ELR (cell line): ENCODE results near the gene DGKQ.
A peak's percentile ranks its signal among the peaks of the same experiment; 100 is the strongest.
"Not testable (repeated sequence)": the region's sequence is repeated elsewhere in the genome, so short reads cannot be mapped to it uniquely, and the experiment has no call there.

Source experiments
- DNase-seq: peaks from one replicate; pipeline ENCODE4 v3.0.0-alpha.2; 2015; ENCODE audit warnings: low read depth

Gene DGKQ

GRCh38 chr4:1010395-1011021, 37.1 kb upstream of the DGKQ start:
- DNase-seq, result peak; percentile 88

GRCh38 chr4:1009542-1010394, 36.4 kb upstream of the DGKQ start:
- DNase-seq, result peak; percentile 65

- DNase-seq, result peak; percentile 17
Observed at GRCh38 chr4:1008840-1009541, 35.6 kb upstream of the DGKQ start.

DNA sequence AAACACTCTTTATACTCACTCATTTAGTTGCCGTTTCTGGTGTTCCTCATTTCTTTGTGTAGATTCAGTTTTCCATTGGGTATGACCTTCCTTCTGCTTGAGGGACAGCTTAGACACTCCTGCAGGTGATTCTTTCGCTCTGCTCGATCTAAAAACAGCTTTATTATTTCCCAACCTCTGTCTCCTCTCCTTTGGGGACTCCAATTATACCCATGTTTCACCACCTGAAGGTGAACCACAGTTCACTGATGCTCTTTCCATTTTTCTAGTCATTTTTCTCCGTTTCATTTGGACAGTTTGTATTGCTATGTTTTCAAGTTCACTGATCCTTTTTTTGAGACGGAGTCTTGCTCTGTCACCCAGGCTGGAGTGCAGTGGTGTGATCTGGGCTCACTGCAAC, 33.5 kb upstream of the DGKQ start:
- no peak for DNase-seq

- DNase-seq, result no peak
Observed at GRCh38 chr4:1004557-1005485, 31.5 kb upstream of the DGKQ start.

DNA sequence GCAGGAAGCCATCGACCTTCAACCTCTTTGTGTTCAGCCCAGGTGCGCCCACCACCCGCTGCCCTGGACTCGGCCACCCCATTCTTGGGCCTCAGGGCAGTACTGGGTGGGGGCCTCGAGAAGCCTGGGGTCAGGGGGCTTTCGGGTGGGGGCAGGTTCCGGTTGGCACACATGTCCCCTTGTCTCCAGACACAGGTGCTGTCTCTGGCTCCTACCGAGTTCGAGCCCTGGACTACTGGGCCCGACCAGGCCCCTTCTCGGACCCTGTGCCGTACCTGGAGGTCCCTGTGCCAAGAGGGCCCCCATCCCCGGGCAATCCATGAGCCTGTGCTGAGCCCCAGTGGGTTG, 30.7 kb upstream of the DGKQ start:
- no peak for DNase-seq

DNA sequence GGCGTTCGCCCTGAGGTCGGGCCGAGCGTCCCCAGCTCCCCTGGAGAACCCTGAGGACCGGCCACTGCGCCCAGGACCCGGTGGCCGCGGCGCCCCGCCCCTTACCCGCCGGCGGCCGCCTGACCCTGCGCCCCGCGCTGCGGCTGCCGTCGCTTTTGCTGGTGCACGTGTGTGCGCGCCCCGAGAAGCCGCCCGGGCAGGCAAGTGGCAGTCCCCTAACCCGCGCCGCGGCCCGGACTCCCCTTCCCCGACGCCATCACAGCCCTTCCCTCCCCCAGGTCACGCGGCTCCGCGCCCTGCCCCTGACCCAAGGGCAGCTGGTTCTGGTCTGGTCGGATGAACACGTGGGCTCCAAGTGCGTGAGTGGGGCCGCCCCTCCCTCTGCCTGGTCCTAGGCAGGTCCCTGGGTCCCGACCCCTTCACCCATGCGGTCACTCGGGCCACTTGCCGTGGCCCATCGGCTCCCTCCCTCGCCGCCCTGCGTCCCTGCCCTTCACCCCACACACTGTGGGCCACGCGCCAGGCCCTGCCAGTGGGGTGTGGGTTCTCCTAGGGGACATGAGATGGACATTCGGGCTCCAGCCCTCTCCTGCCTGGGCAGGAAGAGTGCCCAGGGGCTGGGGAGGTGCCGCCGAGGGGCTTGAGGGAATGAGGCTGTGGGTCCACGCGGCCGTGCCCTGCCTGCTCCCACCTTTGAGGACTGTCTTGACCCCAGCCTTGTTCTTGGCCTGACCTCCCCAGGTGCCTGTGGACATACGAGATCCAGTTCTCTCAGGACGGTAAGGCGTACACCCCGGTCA, 30.1 kb upstream of the DGKQ start:
- no peak for DNase-seq

DNA sequence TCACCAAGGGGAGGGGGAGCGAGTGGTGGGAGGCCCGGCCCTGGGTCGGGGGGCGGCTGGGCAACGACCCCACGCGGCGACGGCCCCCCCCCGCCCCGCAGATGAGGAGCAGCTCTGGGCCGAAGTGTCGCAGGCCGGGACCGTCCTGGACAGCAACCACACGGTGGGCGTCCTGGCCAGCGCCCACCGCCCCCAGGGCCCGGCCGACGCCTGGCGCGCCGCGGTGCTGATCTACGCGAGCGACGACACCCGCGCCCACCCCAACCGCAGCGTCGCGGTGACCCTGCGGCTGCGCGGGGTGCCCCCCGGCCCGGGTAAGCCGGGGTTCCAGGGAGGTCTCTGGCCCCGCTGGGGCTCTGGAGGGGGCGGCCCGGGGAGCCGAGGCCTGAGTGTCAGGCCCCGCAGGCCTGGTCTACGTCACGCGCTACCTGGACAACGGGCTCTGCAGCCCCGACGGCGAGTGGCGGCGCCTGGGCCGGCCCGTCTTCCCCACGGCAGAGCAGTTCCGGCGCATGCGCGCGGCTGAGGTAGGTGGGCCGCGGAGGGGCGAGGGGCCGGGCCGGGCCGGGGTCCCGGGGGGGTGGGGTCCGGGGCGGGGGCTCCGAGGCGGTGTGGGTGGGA, 29.4 kb upstream of the DGKQ start:
- no peak for DNase-seq

DNA sequence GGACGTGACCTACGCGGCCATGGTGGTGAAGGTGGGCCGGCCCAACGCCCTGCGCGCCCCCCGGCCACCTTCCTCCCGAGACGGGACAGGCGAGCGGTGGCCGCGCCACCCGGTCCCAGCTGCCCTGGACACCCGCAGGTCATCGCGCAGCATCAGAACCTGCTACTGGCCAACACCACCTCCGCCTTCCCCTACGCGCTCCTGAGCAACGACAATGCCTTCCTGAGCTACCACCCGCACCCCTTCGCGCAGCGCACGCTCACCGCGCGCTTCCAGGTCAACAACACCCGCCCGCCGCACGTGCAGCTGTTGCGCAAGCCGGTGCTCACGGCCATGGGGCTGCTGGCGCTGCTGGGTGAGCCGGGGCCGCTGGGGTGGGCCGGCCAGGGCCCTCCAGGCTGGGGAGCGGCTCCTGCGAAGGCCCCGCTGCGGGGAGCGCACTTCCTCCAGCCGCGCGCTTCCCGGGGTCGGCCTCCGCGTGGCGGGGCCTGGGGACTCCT, 28.8 kb upstream of the DGKQ start:
- no peak for DNase-seq

GRCh38 chr4:1001561-1002130, 28.3 kb upstream of the DGKQ start:
- no peak for DNase-seq

DNA sequence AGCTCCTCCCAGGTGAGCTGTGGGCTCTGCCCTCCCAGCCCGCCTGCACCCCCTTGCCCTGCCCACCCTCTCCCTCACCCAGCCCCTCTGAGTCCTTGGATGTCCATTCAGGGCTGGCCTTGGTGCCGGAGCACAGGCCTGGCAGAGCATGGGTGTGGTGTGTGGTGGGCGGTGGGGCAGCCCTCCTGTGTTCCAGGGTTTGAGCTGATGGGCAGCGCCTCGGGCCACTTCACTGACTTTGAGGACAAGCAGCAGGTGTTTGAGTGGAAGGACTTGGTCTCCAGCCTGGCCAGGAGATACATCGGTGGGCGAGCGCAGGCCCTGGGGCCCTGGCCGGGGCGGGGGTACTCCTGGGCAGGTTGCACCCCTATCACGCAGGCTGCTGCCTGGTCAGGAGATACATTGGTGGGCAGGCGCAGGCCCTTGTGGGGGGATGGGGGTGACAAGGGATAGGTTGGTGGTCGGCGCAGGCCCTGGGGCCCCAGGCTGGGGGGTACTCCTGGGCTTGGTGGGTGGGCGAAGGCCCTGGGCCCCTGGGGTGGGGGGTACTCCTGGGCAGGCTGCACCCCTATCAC, 27.4 kb upstream of the DGKQ start:
- no peak for DNase-seq

DNA sequence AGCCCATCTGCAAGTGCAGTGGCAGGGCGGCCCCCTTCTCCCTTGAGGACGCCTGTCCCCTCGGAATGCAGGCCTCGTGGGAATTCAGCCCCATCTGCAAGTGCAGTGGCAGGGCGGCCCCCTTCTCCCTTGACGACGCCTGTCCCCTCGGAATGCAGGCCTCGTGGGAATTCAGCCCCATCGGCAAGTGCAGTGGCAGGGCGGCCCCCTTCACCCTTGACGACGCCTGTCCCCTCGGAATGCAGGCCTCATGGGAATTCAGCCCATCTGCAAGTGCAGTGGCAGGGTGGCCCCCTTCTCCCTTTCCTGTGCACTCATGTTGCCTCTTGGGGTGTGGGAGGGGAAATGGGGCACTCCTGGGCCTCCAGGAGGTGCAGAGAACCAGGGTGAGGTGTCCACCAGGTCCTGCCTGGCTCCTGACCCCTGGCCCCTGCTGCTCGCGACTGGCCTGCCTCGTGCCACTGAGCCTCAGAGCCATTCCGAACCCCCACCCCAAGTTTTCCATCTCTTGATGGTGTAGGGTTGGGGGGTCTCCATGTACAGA, 26.6 kb upstream of the DGKQ start:
- DNase-seq, result no peak

DNA sequence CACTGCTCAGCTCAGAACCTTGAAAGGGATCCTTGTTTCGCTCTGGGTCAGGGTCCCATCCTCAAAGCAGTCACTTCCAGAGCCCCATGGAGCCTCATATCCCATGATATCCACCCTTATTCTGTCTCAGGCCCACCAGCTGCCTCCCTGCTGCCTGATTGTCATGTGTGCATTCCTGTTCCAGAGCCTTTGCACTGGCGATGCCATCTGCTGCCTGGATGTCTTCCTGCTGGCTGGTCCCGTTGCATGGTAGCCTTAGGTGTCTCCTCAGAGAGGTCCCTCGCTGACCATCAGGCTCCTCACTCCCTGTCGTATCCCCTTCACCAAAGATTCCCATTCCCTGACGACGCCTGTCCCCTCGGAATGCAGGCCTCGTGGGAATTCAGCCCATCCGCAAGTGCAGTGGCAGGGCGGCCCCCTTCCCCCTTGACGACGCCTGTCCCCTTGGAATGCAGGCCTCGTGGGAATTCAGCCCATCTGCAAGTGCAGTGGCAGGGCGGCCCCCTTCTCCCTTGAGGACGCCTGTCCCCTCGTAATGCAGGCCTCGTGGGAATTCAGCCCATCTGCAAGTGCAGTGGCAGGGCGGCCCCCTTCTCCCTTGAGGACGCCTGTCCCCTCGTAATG, 26.0 kb upstream of the DGKQ start:
- DNase-seq, result not testable (repeated sequence)

DNA sequence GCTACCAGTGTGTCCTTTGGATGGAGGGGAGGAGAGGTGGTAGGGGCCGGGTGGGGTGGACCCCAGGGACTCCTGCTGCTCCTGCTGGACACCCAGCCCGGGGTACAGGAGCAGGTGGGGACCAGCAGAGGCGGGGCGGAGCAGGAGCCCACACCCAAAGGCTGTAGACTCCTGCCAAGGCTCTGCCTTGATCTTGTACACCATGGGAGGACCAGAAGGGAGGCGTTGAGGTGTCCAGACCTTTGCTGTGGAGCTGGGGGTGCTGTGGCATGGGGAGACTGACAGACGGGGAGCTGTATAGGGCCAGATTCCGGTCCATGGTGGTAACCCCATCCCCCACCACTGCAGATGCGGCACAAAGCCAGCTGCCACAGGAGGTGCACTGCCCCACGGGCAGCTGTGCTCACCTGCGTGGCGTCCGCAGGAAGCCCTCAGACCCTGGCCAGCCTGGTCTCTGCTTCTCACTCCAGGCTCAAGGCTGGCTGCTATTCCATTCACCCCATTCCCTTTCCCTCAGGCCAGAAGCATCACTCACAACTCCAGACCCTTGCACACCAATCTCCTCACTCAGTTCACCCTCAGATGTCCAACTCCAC, 24.8 kb upstream of the DGKQ start:
- no peak for DNase-seq

GRCh38 chr4:997375-998071, 24.2 kb upstream of the DGKQ start:
- no peak for DNase-seq

GRCh38 chr4:996997-997374, 23.6 kb upstream of the DGKQ start:
- no peak for DNase-seq

DNA sequence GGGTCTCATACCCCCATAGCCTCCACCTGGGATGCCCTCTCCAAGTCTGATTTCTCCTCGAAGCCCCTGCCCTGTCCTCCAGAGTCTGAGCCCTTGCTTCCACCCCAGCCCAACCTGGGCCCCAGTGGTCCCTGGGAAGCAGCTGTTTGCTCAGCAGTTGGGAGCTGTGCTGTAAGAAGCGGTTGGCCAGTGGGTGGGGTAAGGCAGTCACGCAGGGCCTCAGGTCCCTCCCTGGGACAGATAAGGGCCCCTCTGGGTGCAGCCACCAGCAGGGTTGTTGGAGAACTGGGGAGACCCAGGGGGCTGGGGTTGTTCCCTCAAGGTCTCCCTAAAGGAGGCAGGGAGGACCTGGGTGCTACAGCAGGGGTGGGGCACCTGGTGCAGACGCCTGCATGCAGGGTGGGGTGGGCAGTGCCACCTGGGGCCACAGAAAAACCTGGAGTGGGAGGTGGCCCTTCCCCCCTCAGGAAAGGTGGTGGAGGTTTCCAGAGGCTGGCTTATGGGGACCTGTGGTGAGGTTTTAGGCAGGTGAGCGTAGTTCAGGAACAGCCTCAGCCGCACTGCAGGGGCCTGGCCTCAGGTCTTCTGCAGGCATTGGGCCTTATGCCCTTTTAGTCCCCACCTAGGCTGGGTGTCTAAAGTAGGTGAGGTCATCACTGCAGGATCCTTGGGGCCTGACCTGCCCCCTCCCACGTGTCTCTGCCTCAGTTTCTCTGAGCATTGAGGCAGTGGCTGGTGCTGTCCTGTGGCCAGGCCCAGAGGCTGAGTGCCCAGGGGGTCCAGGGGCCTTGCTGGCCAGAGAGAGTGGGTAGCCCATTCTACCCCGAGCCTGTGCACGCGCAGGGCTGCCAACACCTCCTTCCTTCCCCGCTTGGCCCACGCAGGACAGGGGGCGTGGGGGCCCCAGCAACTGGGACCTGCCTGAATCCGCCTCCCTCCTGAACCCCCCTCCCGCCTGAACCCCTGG, 22.9 kb upstream of the DGKQ start:
- no peak for DNase-seq
